H1 (cell line): ENCODE results near the gene SLX4IP. TPM values are rescaled to one million over a fixed set of nuclear protein-coding genes. Genes with fewer than 3 reads are reported as not detected.

ENCODE experiments used
- BACH1 ChIP-seq: IDR thresholded peaks from 2 replicates; pipeline ENCODE4 v1.6.1; 2012; ENCODE audit warnings: low read length, improper control_type of control experiment
- BCL11A ChIP-seq, 2 experiments: IDR thresholded peaks; one replicate each; pipeline ENCODE4 v1.6.1; 2011; ENCODE audit warnings: low read depth in 2 of 2, low read length in 2 of 2, mild to moderate bottlenecking in 2 of 2
- CHD7 ChIP-seq: fragments of 300-600 bp; sonication (generic); IDR thresholded peaks from 2 replicates; pipeline ENCODE4 v1.7.1; 2012; ENCODE audit warnings: low read length, moderate library complexity, mild to moderate bottlenecking, inconsistent platforms; ENCODE audit not compliant: insufficient replicate concordance
- SAP30 ChIP-seq: fragments of 300-600 bp; sonication (generic); IDR thresholded peaks from 2 replicates; pipeline ENCODE4 v1.7.1; 2012; ENCODE audit warnings: low read length, moderate library complexity, mild to moderate bottlenecking, inconsistent platforms; ENCODE audit not compliant: insufficient read depth, insufficient replicate concordance
- SIN3A ChIP-seq, 2 experiments: IDR thresholded peaks in 1 of 2; conservative IDR thresholded peaks in 1 of 2; 2 replicates each; pipeline ENCODE4 v1.6.1; 2011 to 2012; ENCODE audit warnings: low read length in 2 of 2, improper control_type of control experiment in 1 of 2, low read depth in 1 of 2, mild to moderate bottlenecking in 1 of 2
- SIRT6 ChIP-seq: IDR thresholded peaks from one replicate; pipeline ENCODE4 v1.7.1; 2012; ENCODE audit warnings: low read length, inconsistent platforms
- SP2 ChIP-seq: IDR thresholded peaks from 2 replicates; pipeline ENCODE4 v1.6.1; 2012; ENCODE audit warnings: mild to moderate bottlenecking, low read length, inconsistent platforms
- ZNF274 ChIP-seq: IDR thresholded peaks from 2 replicates; pipeline ENCODE4 v1.7.0; 2012; ENCODE audit warnings: low read length, borderline replicate concordance; ENCODE audit errors: extremely low read depth
- polyA plus RNA-seq, 7 experiments: library from polyadenylated mRNA; depleted of rRNA in 3 of 7; stranded (reverse) in 5 of 7; unstranded in 2 of 7; fragments of >200 nt in 5 of 7; fragments of 200-250 nt in 2 of 7; gene quantifications; 1 replicate in 5 of 7; 2 replicates in 1 of 7; 4 replicates in 1 of 7; pipeline versions ENCODE4 v1.2.1 to v1.2.3, GENCODE V29; 2011 to 2013; ENCODE audit warnings: missing spikeins in 2 of 7, mixed read lengths in 2 of 7
- total RNA-seq: library from RNA; stranded (reverse); fragmentation: NEBNext Ultra II Directional; extraction: Animal tissue kit (Norgen Biotek cat#: 25700); gene quantifications from 2 replicates; pipeline ENCODE4 v1.2.1, GENCODE V29; 2021

SLX4IP gene
- total and polyA plus RNA-seq, 2 of the 8 experiments (the other 6 are each of a cell fraction or from before 2014, with no cell fraction given): 2.4 to 8.7 TPM

GRCh38 chr20:10388597-10388996, 46.5 kb upstream of the SLX4IP start (continued):
- TF ChIP-seq CHD7: no peak
- TF ChIP-seq ZNF274: no peak
- no peak for TF ChIP-seq SAP30
- TF ChIP-seq SIN3A (conservative IDR thresholded peaks at IDR 0.05 in 1 of 2, IDR thresholded peaks at IDR 0.05 in 1 of 2; ENCODE audit: low read depth in 1 of 2, low read length in 2 of 2): no peak
- TF ChIP-seq SP2: no peak
- no peak for TF ChIP-seq BCL11A (IDR thresholded peaks at IDR 0.05; ENCODE audit: low read depth in 2 of 2, low read length in 2 of 2)
- no peak for TF ChIP-seq SIRT6
- no peak for TF ChIP-seq BACH1
